Osteocyte (in vitro differentiated cells): Measurements from ENCODE around the gene NPAT. TPM values are rescaled to one million over a fixed set of nuclear protein-coding genes. Genes with fewer than 3 reads are reported as not detected.
"Not testable (repeated sequence)": the region's sequence is repeated elsewhere in the genome, so short reads cannot be mapped to it uniquely, and the experiment has no call there.

Source experiments
- DNase-seq: peaks from one replicate; pipeline ENCODE4 v3.0.0; 2021; ENCODE audit warnings: mixed read lengths; ENCODE audit not compliant: unreplicated experiment; ENCODE audit errors: extremely low spot score
- H3K27ac Mint-ChIP-seq: one replicate; pipeline ENCODE4 v1.8.0; 2021; ENCODE audit warnings: mild to moderate bottlenecking, mixed read lengths; ENCODE audit not compliant: unreplicated experiment
- H3K27me3 Mint-ChIP-seq: one replicate; pipeline ENCODE4 v1.8.0; 2021; ENCODE audit warnings: mixed read lengths; ENCODE audit not compliant: unreplicated experiment
- H3K36me3 Mint-ChIP-seq: one replicate; pipeline ENCODE4 v1.8.0; 2021; ENCODE audit warnings: mixed read lengths; ENCODE audit not compliant: unreplicated experiment
- H3K4me1 Mint-ChIP-seq: one replicate; pipeline ENCODE4 v1.8.0; 2021; ENCODE audit warnings: mixed read lengths; ENCODE audit not compliant: unreplicated experiment
- H3K4me3 Mint-ChIP-seq: one replicate; pipeline ENCODE4 v1.8.0; 2021; ENCODE audit warnings: mild to moderate bottlenecking, moderate library complexity, mixed read lengths; ENCODE audit not compliant: unreplicated experiment
- H3K9me3 Mint-ChIP-seq: one replicate; pipeline ENCODE4 v1.8.0; 2021; ENCODE audit warnings: mixed read lengths; ENCODE audit not compliant: unreplicated experiment
- total RNA-seq: library from RNA; stranded (reverse); gene quantifications from 2 replicates; pipeline ENCODE4 v1.2.1, GENCODE V29; 2021
- TF ChIP-seq, protein P1 (sequence below): fragments of 200-600 bp; sonication (generic); IDR thresholded peaks from 2 replicates; pipeline ENCODE4 v1.5.0; 2021; ENCODE audit warnings: antibody characterized with exemption, mild to moderate bottlenecking, moderate library complexity

Gene NPAT
- total RNA-seq, 1 donor from 2014 or later = 15.8 TPM

DNA sequence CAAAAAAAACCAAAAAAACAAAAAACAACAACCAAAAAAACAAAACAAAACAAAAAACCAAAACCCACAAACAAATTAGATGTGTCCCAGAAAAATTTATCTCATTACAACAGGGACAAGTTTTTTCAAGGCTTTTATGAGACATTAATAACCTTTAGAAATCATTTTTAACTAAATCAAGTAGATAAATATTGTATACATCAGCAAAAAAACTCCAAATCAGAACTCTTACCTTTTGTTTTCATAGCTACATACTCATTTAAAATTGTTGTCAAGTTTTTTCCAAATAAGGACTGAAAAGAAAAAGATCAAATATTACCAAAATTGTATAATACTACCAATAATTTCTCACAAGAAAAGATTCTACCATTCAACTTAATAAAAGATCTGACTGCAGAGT is 28.7 kb downstream of the NPAT start:
- no peak overlapping the region for H3K27ac Mint-ChIP-seq
- no peaks in the 10 kb centered on the region for H3K27me3 Mint-ChIP-seq
- TF ChIP-seq, protein P1, sequence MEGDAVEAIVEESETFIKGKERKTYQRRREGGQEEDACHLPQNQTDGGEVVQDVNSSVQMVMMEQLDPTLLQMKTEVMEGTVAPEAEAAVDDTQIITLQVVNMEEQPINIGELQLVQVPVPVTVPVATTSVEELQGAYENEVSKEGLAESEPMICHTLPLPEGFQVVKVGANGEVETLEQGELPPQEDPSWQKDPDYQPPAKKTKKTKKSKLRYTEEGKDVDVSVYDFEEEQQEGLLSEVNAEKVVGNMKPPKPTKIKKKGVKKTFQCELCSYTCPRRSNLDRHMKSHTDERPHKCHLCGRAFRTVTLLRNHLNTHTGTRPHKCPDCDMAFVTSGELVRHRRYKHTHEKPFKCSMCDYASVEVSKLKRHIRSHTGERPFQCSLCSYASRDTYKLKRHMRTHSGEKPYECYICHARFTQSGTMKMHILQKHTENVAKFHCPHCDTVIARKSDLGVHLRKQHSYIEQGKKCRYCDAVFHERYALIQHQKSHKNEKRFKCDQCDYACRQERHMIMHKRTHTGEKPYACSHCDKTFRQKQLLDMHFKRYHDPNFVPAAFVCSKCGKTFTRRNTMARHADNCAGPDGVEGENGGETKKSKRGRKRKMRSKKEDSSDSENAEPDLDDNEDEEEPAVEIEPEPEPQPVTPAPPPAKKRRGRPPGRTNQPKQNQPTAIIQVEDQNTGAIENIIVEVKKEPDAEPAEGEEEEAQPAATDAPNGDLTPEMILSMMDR = no peak
- no peak for DNase-seq
- H3K36me3 Mint-ChIP-seq = peaks cover 26% of the 10 kb centered on the region
- no peaks in the 10 kb centered on the region for H3K4me1 Mint-ChIP-seq
- no peak overlapping the region for H3K4me3 Mint-ChIP-seq
- no peaks in the 10 kb centered on the region for H3K9me3 Mint-ChIP-seq

DNA sequence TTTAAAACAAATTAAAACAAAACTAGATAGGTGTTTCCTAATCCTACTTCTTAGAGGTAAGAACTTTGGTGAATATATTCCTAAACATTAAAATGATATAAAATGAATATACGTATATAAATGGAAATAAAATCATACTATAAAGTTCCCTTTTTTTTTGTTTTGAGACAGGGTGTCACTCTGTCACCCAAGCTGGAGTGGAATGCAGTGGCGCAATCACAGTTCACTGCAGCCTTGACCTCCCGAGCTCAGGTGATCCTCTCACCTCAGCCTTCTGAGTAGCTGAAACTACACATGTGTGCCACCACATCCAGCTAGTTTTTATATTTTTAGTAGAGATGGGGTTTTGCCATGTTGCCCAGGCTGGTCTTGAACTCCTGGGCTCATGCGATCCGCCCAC is 44.9 kb downstream of the NPAT start:
- Mint-ChIP-seq H3K4me1 (no peaks in the 10 kb centered on the region), H3K9me3 (no peaks in the 10 kb centered on the region), H3K36me3 (peaks cover 41% of the 10 kb centered on the region), H3K27me3 (no peaks in the 10 kb centered on the region), H3K4me3 (no peak overlapping the region), H3K27ac (no peak overlapping the region)
- TF ChIP-seq, protein P1 = no peak
- DNase-seq = no peak

DNA sequence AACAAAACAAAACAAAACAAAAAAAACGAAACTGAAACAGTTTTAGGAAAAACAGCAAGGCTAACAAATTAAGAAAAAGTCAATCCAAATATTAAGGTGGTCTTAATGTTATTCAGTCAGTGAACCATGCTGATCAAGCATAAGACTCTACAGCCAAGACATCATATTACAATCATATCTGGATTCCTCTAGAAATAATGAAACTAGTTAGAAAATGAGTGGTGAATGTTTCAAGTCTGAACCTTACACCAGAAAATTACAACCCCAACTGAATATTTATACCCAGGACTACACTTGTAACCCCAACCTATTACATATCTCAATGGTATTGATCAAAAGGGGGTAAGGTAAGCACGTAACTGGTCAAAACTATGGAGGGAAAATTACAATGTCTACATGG is 52.3 kb downstream of the NPAT start:
- no peak for DNase-seq
- H3K27ac Mint-ChIP-seq = no peak overlapping the region
- no peaks in the 10 kb centered on the region for H3K27me3 Mint-ChIP-seq
- H3K9me3 Mint-ChIP-seq = no peaks in the 10 kb centered on the region
- peaks cover 2% of the 10 kb centered on the region for H3K4me1 Mint-ChIP-seq
- TF ChIP-seq, protein P1 = no peak
- no peak overlapping the region for H3K4me3 Mint-ChIP-seq
- H3K36me3 Mint-ChIP-seq = peaks cover 45% of the 10 kb centered on the region

DNA sequence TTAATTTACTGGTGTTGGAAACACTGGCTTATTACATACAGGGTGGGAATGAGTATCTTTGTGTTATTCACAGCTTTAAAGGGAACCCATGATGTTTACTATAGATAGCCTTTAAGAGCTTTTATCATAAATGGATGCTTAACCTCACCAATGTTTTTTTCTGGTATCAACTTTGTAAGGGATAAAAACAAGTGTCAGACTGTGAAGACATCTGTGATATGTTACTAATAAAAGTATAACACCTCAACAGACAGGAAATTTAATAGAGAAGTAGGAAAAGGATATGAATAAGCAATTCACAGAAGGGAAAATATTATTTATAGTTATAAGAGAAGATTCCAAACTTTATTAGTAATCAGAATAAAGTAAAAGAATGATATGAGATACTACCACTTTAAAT is 54.8 kb downstream of the NPAT start:
- no peak overlapping the region for H3K4me3 Mint-ChIP-seq
- H3K9me3 Mint-ChIP-seq = no peaks in the 10 kb centered on the region
- no peaks in the 10 kb centered on the region for H3K27me3 Mint-ChIP-seq
- H3K4me1 Mint-ChIP-seq = peaks cover 2% of the 10 kb centered on the region
- peaks cover 39% of the 10 kb centered on the region for H3K36me3 Mint-ChIP-seq
- DNase-seq = no peak
- no peak overlapping the region for H3K27ac Mint-ChIP-seq
- TF ChIP-seq, protein P1 = no peak

DNA sequence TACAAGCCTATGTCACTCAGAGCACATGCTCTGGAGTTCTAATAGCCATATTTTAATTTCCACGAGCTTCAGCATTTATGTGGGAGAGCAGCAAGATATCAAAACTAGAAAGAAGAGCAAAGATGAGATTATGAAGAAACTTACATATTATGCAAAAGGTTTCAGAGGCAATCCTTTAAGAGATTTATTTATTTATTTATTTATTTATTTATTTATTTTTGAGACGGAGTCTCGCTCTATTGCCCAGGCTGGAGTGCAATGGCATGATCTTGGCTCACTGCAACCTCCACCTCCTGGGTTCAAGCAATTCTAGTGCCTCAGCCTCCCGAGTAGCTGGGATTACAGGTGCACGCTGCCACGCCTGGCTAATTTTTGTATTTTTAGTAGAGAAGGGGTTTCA is 59.6 kb downstream of the NPAT start:
- DNase-seq, H3K4me3 Mint-ChIP-seq, H3K27ac Mint-ChIP-seq, H3K9me3 Mint-ChIP-seq, H3K4me1 Mint-ChIP-seq, H3K27me3 Mint-ChIP-seq: not testable (repeated sequence)
- H3K36me3 Mint-ChIP-seq = peaks cover 36% of the 10 kb centered on the region

DNA sequence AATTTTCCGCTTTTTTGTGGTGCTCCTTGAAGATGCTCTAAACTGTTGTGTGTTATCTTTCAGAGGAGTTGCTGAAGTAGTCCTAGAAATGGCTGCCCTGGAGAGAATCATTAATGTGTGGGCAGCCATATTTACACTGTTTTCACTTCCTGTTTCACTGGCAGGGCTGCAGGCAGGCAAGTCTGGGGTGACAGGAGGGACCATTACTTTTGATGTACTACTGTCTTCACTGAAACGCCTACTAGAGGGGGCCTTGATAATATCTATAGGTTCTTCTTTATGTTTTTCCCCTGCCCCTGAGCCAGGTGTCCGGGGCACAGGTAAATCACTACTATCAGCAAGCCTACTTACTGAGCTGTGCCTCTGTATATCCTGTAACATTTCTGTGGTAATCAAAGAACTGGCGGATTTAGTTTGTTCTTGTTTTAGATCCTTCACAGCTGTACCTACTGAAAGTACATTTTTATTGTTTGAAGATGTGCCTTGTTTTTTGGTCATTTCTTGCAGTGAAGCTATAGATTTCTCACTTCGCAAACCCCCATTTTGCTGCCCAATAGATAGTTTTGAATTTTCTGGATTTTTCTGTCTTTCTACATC is 61.4 kb downstream of the NPAT start:
- no peak for DNase-seq
- peaks cover 11% of the 10 kb centered on the region for H3K4me1 Mint-ChIP-seq
- H3K27ac Mint-ChIP-seq = no peak overlapping the region
- peaks cover 29% of the 10 kb centered on the region for H3K36me3 Mint-ChIP-seq
- TF ChIP-seq, protein P1 = no peak
- H3K4me3 Mint-ChIP-seq = no peak overlapping the region
- H3K9me3 Mint-ChIP-seq = no peaks in the 10 kb centered on the region
- no peaks in the 10 kb centered on the region for H3K27me3 Mint-ChIP-seq
